AML-193 (cell line): ENCODE data around the gene ETV7.
"Not testable (repeated sequence)": the region's sequence is repeated elsewhere in the genome, so short reads cannot be mapped to it uniquely, and the experiment has no call there.

ENCODE experiments used
- DNase-seq, 2 experiments: peaks; one replicate each; lab custom pipeline; 2025; lab: John Stamatoyannopoulos, UW

Gene ETV7

GRCh38 chr6:36387440-36388303 is at the start of gene ETV7:
TSS of gene ETV7 (minus strand) at chr6:36387669. CDS start at chr6:36387541, 128 bp downstream.
- DNase-seq = peak; percentile 28 to 40

- no peak for DNase-seq
Measured at GRCh38 chr6:36436466-36436865, 49.0 kb upstream of the ETV7 start.

DNA sequence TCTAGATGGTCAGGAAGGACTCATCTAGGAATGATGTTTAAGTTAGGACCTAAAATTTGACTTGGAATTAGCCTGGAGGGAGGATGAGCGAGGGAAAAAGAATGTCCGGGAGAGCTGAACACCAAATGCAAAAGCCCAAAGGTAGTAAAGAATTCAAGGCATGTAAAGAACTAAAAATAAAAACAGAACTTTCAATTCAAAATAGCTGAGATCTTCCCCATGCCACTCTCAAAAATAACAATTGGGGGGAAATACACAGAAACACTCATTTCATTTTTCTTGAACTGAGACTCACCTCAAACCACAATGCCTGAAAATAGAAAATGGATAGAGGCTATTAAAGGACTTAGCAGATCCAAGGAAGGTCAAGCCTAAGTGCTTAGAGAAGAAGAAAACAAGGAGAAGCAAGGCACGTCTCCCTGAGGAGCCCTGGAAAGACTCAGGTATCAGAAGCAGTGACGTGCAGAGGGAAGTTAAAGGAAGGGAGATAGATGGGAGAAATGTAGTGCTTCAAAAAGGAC is 44.7 kb upstream of the ETV7 start:
- no peak for DNase-seq

DNA sequence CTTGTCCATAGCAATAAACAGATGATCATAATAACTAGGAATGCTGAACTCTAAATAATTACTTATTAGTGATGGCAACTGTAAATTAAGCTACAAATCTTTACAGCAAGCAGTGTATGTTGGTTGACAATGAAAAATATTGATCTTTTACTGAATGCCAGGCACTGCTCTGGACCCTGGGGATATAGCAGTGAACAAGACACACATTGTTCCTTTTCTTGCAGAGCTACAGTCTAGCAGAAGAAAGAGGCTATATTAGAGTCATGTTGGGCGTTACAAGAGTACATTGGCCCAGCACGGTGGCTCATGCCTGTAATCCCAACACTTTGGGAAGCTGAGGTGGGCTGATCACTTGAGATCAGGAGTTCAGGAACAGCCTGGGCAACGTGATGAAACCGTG is 43.7 kb upstream of the ETV7 start:
- DNase-seq = no peak

DNA sequence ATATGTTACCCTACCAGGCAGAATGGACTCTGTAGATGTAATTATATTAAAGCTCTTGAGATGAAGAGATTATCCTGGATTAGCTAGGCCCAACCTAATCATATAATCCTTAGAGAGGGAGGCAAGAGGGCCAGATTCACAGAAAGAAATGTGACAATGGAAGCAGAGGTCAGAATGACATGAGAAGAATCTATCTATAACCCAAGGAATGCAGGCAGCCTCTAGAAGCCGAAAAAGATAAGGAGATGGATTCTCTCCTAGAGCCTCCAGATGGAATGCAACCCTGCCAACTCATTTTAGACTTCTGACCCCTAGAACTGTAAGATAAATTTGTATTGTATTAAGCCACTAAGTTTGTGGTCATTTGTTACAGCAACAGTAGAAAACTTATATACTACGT is 42.9 kb upstream of the ETV7 start:
- DNase-seq = no peak

- DNase-seq = no peak
Measured at GRCh38 chr6:36428911-36429310, 41.4 kb upstream of the ETV7 start.

DNA sequence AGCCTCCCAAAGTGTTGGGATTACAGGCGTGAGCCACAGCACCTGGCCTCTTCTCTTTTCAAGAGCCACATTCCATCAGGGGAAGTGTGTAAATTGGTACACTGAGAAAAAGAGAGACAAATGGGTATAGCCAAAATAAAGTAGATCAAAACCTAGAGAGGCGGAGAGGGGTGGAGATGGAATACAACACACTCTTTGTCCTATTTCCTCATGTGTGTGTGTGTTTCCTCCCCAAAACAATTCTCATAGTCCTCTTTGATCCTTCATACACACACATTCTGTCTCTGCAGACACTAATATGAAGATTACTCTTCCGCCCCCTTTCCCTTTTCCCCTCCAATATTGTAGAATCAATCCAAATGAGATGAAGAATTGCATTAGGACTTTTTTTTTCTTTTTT is 39.2 kb upstream of the ETV7 start:
- DNase-seq = no peak

DNA sequence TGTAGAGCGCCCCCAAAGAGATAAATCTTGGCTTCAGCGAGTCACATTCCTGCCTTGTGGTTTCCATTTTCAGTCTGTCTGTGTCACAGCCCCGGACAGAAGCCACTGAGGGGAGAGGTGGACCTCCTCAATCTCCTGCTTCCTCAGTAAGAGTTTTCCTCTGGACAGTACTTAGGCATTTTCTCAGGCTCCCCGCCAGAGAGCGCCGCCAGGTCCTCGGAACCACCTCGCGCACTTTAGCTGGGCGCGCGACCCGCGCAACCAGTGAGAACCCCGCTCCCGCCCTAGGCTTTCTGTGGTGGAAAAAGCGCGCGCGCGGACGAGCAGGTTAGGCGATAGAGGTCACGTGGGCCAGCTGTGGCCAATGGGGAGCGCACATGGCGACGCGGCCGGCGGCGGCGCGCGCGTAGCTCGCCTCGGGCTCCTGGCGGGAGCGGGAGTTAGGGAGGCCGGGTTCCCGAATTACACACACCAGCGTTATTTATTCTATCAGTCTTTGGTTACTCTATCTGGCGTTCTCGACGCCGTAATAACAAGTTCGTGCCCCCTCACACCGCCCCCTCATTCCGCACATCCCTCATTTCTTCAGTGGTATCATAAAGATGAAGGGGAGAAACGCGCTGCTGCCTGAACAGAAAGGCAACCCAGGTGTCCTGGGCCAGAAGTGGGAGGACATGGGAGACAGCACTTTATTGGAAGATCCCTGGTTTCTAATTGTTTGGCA is 35.8 kb upstream of the ETV7 start:
- DNase-seq = peak; percentile 99 to 100

- DNase-seq = no peak
Measured at GRCh38 chr6:36422714-36423100, 35.2 kb upstream of the ETV7 start.

DNA sequence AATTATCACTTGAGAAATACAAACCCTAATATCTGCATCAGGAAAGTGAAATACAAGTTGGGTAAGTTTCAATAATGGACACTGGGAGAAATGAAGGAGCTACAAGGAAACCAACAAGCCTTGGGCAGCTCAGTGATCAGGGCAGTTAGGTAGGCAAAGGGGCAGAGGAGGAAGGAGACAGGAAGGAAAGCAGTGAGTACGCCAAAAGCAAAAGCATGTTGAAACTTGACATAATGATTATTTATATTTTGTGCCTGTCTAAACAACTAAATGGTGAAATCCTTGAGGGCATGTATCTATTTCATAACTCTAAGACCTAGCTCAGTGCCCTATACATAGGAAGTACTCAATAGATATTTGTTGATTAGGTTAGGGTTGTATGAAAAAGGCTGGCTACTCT is 31.8 kb upstream of the ETV7 start:
- peak; percentile 62 to 65 for DNase-seq

- no peak for DNase-seq
Measured at GRCh38 chr6:36418558-36418957, 31.1 kb upstream of the ETV7 start.

- no peak for DNase-seq
Measured at GRCh38 chr6:36414481-36414880, 27.0 kb upstream of the ETV7 start.

- DNase-seq = no peak
Measured at GRCh38 chr6:36413489-36414480, 26.3 kb upstream of the ETV7 start.

GRCh38 chr6:36409718-36410117 is 22.2 kb upstream of the ETV7 start:
- not testable (repeated sequence) for DNase-seq

GRCh38 chr6:36404164-36404563 is 16.7 kb upstream of the ETV7 start:
- no peak for DNase-seq

GRCh38 chr6:36402481-36402880 is 15.0 kb upstream of the ETV7 start:
- DNase-seq = no peak

GRCh38 chr6:36399970-36400369 is 12.5 kb upstream of the ETV7 start:
- DNase-seq = no peak

- no peak for DNase-seq
Measured at GRCh38 chr6:36392621-36393020, 5.2 kb upstream of the ETV7 start.

GRCh38 chr6:36389353-36389752 is 1.9 kb upstream of the ETV7 start:
- no peak for DNase-seq

DNA sequence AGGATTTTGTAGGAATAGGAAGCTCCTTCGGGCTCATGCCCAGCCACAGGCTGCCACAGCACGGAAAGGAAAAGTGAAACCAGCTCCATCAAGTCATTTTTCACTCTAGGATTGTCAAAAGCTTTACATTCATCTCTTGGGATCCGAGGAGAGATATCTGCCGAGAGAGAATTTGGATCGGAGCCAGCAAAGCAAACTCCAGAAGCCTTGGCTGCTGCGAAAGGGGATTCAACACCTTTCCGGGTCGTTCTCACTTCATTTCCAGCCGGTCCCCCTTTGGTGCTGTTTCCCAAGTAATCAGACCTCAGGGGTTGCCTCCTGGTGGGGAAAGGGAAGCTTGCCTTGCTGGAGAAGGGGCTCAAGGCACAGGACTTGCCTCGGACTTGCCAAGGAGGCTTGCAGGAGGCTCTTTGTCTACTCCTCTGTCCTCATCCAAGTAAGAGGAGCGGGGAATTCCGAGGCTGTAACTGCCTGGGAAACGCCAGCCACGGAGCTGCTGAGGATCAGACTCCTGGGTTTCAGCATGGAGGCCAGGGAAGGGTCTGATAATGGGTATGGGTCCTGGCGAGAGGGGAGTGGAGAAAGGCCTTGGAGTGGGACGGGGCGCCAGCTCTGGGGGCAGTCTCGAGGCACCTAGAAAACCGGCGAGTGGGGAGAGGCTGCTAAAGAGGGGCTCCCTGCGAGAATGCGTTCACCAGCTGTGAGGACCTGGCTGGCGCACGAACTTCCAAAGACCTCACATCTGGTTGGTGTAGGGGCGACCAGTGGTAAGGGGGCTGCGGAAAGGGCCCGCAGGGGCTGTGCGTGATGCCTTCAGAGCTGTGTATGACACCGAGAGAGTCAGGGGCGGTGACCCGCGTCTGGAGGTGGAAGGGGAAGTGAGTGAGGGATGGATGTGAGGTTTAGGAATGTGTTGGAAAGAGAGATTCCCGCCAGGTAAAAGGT is 702 bp downstream of the ETV7 start:
- peak in 1 of 2 experiments; percentile 25 for DNase-seq

DNA sequence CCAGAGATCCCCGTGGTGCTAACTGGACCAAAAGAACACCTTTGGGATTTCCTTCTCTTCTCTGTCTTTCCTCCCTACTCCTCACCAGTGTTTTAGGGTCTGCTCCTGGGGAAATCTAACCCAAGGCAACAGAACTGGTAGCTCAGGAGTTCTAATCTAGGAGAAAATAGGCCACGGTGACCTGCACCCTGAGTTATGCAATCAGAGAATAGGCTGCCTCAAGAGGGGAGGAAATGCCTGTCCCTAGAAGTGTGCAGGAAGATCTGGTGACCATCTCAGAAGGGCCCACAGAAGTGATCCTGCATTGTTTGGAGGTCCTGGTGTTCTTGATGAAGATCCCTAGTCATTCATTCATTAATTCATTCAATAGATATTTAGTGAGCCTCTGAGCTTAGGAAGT is 3.4 kb downstream of the ETV7 start:
- no peak for DNase-seq
